NCI-H1092 treated with DMSO at 0.1 percent for 48 hours (cell line): Measurements from ENCODE around the gene C16orf87.

Experiments
- DNase-seq: peaks from one replicate; lab custom pipeline; 2025; lab: John Stamatoyannopoulos, UW

C16orf87 gene

DNA sequence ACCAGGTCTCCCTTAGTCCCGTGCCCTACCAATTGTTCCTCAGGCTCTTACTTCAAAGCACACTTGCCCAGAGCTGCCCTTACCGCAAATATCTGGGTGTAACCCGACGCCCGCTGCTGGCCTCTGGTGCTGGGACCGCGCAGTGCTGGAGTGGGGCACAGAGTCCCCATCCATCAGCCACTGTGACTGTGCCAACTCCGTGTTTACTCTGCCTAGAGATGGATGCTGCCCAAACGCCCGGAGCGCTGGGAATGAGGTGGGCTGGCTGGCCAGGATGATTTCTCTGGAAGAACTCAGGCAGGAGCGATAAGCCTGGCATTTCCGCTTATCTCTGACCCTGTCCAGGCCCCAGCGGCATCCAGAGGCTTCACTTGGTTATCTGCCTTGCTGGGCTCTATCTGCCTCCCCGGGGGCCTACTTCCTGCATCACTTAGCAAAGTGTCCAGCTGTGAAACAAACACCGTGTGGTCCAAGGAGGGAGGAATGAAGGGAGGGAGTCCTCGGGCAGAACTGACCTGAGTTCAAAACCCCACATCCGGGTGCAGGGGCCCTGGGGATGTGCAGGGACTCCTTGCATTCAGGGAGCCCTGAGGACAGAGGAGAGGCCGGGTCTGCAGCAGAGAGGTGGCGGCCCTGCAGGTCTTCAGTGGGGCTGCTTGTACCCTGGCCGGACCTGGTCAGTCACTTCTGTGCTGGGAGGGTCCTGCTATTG is 73.5 kb downstream of the C16orf87 start:
- peak; percentile 72 for DNase-seq

DNA sequence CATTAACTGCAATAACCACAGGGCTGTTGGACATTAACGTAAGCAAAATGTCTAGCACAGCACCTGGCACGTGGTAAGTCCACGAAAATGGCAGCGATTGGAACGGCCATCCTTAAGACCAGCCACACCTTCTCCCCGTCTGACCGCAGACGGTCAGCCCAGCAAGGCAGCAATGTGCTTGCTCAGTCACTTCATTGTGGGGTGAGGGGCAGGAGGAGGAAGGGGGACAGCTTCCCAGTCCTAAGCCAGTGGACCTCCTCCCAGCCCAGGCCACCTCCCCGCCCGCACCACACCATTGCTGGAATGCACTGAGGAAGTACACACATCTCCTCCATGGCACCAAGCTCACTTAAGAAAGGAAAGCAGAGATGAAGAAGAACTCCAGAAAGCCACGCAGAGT is 74.2 kb downstream of the C16orf87 start:
- no peak for DNase-seq

DNA sequence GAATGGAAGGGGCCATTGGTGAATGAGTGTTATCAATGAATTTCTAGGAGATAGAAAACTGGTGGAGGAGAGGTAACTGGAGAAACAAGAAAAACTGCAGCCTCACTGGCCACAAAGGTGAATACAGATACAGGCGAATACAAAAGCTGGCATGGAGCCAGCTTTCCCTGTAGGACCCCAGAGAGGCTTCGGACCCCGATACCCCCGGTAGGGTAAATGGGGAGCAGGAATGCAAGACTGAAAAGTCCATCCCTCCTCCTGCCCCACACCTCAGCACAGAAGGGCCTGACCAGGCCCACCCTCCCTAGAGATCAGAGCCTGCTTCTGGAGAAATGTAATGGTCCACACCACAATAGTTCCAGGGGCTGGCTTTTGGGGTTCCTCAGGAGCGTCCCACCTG is 78.0 kb downstream of the C16orf87 start:
- DNase-seq: no peak

DNA sequence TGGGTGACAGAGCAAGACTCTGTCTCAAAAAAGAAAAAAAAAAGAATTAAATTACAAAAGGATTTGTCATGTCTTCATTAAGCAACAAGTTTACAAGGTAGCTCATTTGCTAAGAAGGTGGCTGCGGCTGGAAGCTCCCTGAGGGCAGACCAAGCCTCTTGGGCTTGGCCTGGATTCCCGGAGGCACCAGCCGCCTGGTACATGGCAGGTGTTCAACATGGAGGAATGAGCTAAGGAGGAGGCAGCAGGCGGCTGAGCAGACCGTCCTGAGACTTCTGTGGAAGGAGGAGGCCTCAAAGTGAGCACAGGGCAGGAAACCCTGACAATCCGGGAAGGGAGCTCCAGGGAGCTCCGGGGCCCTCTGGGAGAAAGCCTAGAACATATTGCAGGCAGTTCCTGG is 79.6 kb downstream of the C16orf87 start:
- DNase-seq: no peak

DNA sequence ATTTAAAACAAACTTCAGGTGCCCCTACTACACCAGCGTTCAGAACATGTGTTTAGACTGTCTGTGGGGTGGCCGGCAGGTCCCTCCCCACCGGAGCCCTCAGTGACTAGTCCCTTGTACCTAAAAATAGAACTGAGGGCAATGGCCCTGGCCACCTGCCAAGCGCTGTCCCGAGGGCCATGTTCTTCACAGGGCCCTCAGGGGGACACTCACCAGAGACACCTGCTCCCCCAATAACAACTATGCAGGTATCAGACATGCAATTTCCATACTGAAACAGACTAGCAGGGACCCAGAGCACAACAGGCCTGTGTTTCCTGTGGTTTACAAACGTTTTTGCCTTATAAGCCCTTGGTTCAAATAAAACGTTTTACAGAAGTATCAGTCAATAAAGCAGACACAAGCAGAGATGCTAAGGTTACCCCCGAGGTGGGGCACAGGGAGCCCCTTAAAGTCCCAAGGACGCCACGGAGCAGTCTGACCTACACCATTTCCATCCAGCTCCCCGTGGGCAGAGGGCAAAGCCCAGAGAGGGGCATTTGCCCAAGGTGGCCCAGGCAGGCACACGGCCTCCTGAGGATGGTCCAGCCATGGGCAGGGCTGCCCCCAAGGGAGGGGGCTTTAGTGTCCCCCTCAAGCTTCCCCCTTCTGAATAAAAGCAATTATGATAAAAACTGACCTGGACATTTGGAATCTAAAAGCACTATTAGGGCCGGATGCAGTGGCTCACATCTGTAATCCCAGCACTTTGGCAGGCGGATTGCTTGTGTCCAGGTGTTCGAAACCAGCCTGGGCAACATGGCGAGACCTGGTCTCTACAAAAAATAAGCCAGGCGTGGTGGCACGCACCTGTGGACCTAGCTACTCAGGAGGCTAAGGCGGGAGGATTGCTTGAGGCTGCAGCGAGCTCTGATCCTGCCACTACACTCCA is 81.9 kb downstream of the C16orf87 start:
- DNase-seq: peak; percentile 43

DNA sequence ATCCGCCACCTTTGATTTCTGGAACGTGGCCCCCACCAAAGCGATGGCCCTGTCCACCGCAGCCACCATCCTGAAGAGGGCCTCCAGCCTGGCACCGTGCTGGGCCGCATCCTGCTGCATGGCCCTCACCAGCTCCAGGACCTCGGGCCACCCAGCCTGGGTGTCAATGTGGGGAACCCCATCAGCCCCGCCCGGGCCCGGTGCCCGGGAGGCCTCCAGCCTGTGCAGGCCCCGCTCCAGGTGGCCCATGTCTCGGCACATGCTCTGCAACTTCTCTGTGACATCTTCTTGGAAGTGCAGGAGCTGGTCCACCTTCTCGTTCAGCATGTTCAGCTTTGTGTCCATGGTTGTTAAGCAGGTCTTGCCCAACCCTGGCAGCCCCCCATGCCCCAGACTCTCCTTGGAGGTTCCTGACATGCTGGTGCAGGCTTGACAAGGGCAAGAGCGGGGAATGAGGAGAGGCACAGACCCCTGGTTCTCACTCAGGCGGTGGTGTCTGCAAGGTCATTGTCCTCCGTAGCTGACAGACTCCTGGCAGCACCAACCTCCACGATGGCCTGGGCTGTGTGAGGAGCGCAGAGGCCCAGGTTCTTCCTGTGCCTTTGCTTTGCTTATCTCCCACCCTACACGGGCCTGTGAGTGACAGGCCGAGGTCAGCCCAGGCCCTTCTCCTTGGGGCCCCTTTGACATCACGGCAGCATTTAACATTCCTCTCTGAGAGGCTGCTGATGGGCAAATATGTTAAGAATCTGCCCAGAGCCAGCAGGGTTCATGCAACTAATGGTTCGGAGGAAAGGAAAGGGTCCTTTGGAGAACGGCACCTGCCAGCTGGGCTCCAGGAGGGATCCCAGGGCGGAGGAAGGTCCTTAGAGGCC is 83.0 kb downstream of the C16orf87 start, which contains the start of gene MYLK3:
Gene MYLK3 (minus strand): TSS at position 568 of the 875 bp plus-strand sequence. CDS start 151 bp downstream, at position 417.
- DNase-seq: no peak

DNA sequence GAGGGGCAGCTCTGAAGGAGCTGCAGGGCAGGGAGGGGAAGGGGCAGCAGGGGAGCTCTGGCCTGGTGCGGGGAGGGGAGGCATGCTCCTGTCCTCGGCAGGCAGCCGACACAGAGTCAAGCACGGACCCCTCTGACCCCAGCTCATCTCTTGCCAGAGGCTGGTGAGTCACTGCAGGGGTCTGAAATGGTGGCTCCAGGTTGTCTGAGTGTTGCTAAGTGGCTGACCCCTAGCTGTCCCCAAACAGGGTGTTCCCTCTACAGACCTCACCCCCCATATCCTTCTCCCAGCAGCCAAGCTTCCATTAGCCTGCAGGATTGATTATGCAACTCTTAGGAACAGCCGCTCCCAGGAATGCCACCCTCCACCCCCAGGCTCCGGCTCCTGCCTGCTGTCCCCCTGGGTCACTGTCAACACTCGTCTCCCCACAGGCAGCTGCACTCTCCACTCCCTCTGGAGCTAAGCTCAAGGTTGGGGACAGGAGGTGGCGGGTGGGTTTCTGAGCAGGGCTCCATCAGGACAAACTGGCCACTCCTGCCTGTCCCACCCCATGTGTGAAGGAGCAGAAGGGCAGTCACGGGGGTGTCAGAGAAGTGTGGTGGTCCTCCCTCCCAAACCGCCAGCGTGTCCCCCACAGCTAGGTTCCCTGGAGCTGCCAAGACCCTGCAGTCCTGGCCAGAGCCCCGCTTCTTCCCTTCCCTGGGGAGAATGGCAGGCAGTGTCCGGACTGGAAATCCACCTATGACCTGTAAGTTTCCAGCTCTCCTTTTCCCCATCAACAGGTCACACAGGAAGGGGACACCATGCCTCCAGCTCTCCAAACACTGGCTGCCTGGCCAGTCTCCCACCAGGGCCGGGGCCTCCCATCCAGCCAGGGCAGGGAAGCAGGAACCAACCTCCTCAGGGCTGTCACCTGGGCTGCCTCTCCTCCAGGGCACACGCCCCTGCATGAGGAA is 83.9 kb downstream of the C16orf87 start:
- no peak for DNase-seq
